ENCODE results near the gene SALL4.

GRCh38 chr20:51818479-51819008 lies 16.2 kb upstream of the SALL4 start:
- TF ChIP-seq, protein P1, sequence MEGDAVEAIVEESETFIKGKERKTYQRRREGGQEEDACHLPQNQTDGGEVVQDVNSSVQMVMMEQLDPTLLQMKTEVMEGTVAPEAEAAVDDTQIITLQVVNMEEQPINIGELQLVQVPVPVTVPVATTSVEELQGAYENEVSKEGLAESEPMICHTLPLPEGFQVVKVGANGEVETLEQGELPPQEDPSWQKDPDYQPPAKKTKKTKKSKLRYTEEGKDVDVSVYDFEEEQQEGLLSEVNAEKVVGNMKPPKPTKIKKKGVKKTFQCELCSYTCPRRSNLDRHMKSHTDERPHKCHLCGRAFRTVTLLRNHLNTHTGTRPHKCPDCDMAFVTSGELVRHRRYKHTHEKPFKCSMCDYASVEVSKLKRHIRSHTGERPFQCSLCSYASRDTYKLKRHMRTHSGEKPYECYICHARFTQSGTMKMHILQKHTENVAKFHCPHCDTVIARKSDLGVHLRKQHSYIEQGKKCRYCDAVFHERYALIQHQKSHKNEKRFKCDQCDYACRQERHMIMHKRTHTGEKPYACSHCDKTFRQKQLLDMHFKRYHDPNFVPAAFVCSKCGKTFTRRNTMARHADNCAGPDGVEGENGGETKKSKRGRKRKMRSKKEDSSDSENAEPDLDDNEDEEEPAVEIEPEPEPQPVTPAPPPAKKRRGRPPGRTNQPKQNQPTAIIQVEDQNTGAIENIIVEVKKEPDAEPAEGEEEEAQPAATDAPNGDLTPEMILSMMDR (IDR thresholded peaks at IDR 0.05), result no peak
- TF ChIP-seq POLR2A (IDR thresholded peaks at IDR 0.05), result no peak

All from adrenal gland (tissue), 5 donors.